Mucosa of descending colon (tissue), 3 donors: ENCODE results near the gene ACAA2. TPM values are rescaled to one million over a fixed set of nuclear protein-coding genes. Genes with fewer than 3 reads are reported as not detected.
"Not testable (repeated sequence)": the region's sequence is repeated elsewhere in the genome, so short reads cannot be mapped to it uniquely, and the experiment has no call there.

Experiments used
- ATAC-seq: fragments of 200-7000 bp; cut with Tn5 transposase; one replicate; pipeline ENCODE4 v1.9.1; 2020; ENCODE audit warnings: mild to moderate bottlenecking, moderate library complexity
- DNase-seq, 3 donors: peaks; one replicate each; pipeline ENCODE4 v3.0.0-alpha.2; 2020
- H3K36me3 ChIP-seq: fragments of 200-600 bp; one replicate; pipeline ENCODE4 v1.8.0; 2021; ENCODE audit warnings: low read depth, mild to moderate bottlenecking
- H3K4me1 ChIP-seq: fragments of 200-600 bp; one replicate; pipeline ENCODE4 v1.8.0; 2021; ENCODE audit warnings: low read depth, mild to moderate bottlenecking
- H3K4me3 ChIP-seq: fragments of 200-600 bp; one replicate; pipeline ENCODE4 v1.8.0; 2021; ENCODE audit warnings: mild to moderate bottlenecking
- H3K9me3 ChIP-seq: fragments of 200-600 bp; one replicate; pipeline ENCODE4 v1.8.0; 2021; ENCODE audit warnings: mild to moderate bottlenecking
- CTCF ChIP-seq: fragments of 200-600 bp; IDR thresholded peaks from one replicate; pipeline ENCODE4 v1.8.0; 2022; ENCODE audit warnings: antibody characterized with exemption, mild to moderate bottlenecking
- intact Hi-C, 2 donors: fragments of 100-400 bp; cut with DNase I in 1 of 2; cut with micrococcal nuclease in 1 of 2; formaldehyde crosslinking; loops; one replicate each; pipeline versions ENCODE4 v1.11.0 to v1.11.1; 2022; cut with DNase I, micrococcal nuclease
- total RNA-seq, 3 donors: library from RNA; stranded (reverse); fragmentation: NEBNext Ultra II Directional in 2 of 3; extraction: Animal tissue kit (Norgen Biotek cat#: 25700) in 2 of 3; gene quantifications; one replicate each; pipeline versions ENCODE4 v1.2.1 to v1.2.4, GENCODE V29; 2021 to 2023
- donor health status: DM: no; HTN: no; CAD: no; lungs with moderate emphysema.
- donor health status: DM: no; HTN: no; CAD: no.
- donor health status: DM: no; HTN: yes; CAD: no.

ACAA2 gene
- total RNA-seq, 3 donors from 2014 or later: 148 to 332 (median 281) TPM

GRCh38 chr18:49811151-49811938, 2.0 kb downstream of the ACAA2 start:
- peak; percentile 45 for ATAC-seq
- no peak overlapping the region for H3K4me3 ChIP-seq
- H3K9me3 ChIP-seq: peaks cover 17% of the 10 kb centered on the region
- no peak for DNase-seq
- H3K4me1 ChIP-seq: peaks cover 19% of the 10 kb centered on the region
- no peaks in the 10 kb centered on the region for H3K36me3 ChIP-seq
- no peak for TF ChIP-seq CTCF
- intact Hi-C loops: no loop called here

GRCh38 chr18:49808553-49809191, 4.7 kb downstream of the ACAA2 start:
- DNase-seq, H3K36me3 ChIP-seq, ATAC-seq, intact Hi-C loops, H3K4me3 ChIP-seq: not testable (repeated sequence)
- Histone ChIP-seq H3K4me1 (peaks cover 16% of the 10 kb centered on the region), H3K9me3 (peaks cover 17% of the 10 kb centered on the region)

GRCh38 chr18:49804096-49804495, 9.2 kb downstream of the ACAA2 start:
- Histone ChIP-seq H3K4me1 (no peaks in the 10 kb centered on the region), H3K9me3 (peaks cover 11% of the 10 kb centered on the region), H3K4me3 (no peak overlapping the region), H3K36me3 (no peaks in the 10 kb centered on the region)
- intact Hi-C loops: no loop called here
- no peak for ATAC-seq
- no peak for TF ChIP-seq CTCF
- no peak for DNase-seq

GRCh38 chr18:49802623-49803022, 10.7 kb downstream of the ACAA2 start:
- Histone ChIP-seq H3K4me1 (no peaks in the 10 kb centered on the region), H3K4me3 (no peak overlapping the region), H3K9me3 (no peaks in the 10 kb centered on the region), H3K36me3 (no peaks in the 10 kb centered on the region)
- intact Hi-C loops: no loop called here
- TF ChIP-seq CTCF: no peak
- DNase-seq (no peak), ATAC-seq (no peak)

- H3K4me3 ChIP-seq, H3K36me3 ChIP-seq, H3K4me1 ChIP-seq, intact Hi-C loops, ATAC-seq, H3K9me3 ChIP-seq, DNase-seq: not testable (repeated sequence)
Measured at GRCh38 chr18:49800491-49800890, 12.8 kb downstream of the ACAA2 start.

GRCh38 chr18:49799806-49800205, 13.5 kb downstream of the ACAA2 start:
- H3K4me3 ChIP-seq, H3K36me3 ChIP-seq, intact Hi-C loops, ATAC-seq, H3K9me3 ChIP-seq, H3K4me1 ChIP-seq, DNase-seq: not testable (repeated sequence)

- Histone ChIP-seq H3K9me3 (no peaks in the 10 kb centered on the region), H3K4me1 (no peaks in the 10 kb centered on the region), H3K4me3 (no peak overlapping the region), H3K36me3 (no peaks in the 10 kb centered on the region)
- DNase-seq (no peak), ATAC-seq (no peak)
- TF ChIP-seq CTCF: no peak
- intact Hi-C loops: no loop called here
Measured at GRCh38 chr18:49798001-49798400, 15.3 kb downstream of the ACAA2 start.
